Activated CD4-positive, alpha-beta T cell treated with anti-CD3 and anti-CD28 coated beads, Interleukin-2, amount 10 ng/mL, durations not matched to agents 24 days and 14 days (primary cell): ENCODE measurements around the gene ISCU. TPM values are rescaled to one million over a fixed set of nuclear protein-coding genes. Genes with fewer than 3 reads are reported as not detected.
"Not testable (repeated sequence)": the region's sequence is repeated elsewhere in the genome, so short reads cannot be mapped to it uniquely, and the experiment has no call there.

Experiments
- DNase-seq: peaks from one replicate; pipeline ENCODE4 v3.0.0; 2022
- H3K27ac Mint-ChIP-seq: one replicate; pipeline ENCODE4 v1.8.0; 2022; ENCODE audit warnings: mild to moderate bottlenecking, mixed read lengths
- H3K27me3 Mint-ChIP-seq: one replicate; pipeline ENCODE4 v1.8.0; 2022; ENCODE audit warnings: mixed read lengths
- H3K36me3 Mint-ChIP-seq: one replicate; pipeline ENCODE4 v1.8.0; 2022; ENCODE audit warnings: low read depth, mild to moderate bottlenecking, mixed read lengths
- H3K4me1 Mint-ChIP-seq: one replicate; pipeline ENCODE4 v1.8.0; 2021; ENCODE audit warnings: mixed read lengths
- H3K4me3 Mint-ChIP-seq: one replicate; pipeline ENCODE4 v1.8.0; 2022; ENCODE audit warnings: mild to moderate bottlenecking, moderate library complexity, mixed read lengths
- H3K9me3 Mint-ChIP-seq: one replicate; pipeline ENCODE4 v1.8.0; 2021; ENCODE audit warnings: mixed read lengths
- intact Hi-C: fragments of 100-400 bp; cut with micrococcal nuclease; formaldehyde crosslinking; loops from one replicate; pipeline ENCODE4 v1.15.1; 2023
- total RNA-seq: library from RNA; stranded (reverse); gene quantifications from 2 replicates; pipeline ENCODE4 v1.2.3, GENCODE V29; 2022

The ISCU gene
- total RNA-seq, 1 donor from 2014 or later = 61.5 TPM

GRCh38 chr12:108568338-108569154, 6.2 kb downstream of the ISCU start:
- Mint-ChIP-seq H3K4me3 (peak overlapping the region; percentile 78), H3K36me3 (peaks cover 59% of the 10 kb centered on the region)

GRCh38 chr12:108570743-108571608, 8.6 kb downstream of the ISCU start:
- Mint-ChIP-seq H3K4me3 (no peak overlapping the region), H3K27ac (no peak overlapping the region), H3K27me3 (no peaks in the 10 kb centered on the region), H3K36me3 (peaks cover 41% of the 10 kb centered on the region), H3K4me1 (peaks cover 56% of the 10 kb centered on the region), H3K9me3 (no peaks in the 10 kb centered on the region)
- no peak for DNase-seq
- intact Hi-C loops = no loop called here

More at GRCh38 chr12:108568338-108569154, 6.2 kb downstream of the ISCU start:
- Mint-ChIP-seq H3K27me3 (no peaks in the 10 kb centered on the region), H3K27ac (peak overlapping the region; percentile 91), H3K9me3 (no peaks in the 10 kb centered on the region), H3K4me1 (peaks cover 47% of the 10 kb centered on the region)
- DNase-seq = peak; percentile 93
- intact Hi-C loops = loop anchor here (1.0 to 2.0 kb wide), 2 partner anchors 49 to 120 kb away; no protein-coding TSS in a partner anchor

GRCh38 chr12:108571609-108572165, 9.3 kb downstream of the ISCU start:
- no peak for DNase-seq
- Mint-ChIP-seq H3K4me3 (no peak overlapping the region), H3K9me3 (no peaks in the 10 kb centered on the region), H3K27me3 (no peaks in the 10 kb centered on the region), H3K27ac (no peak overlapping the region), H3K4me1 (peaks cover 62% of the 10 kb centered on the region), H3K36me3 (peaks cover 37% of the 10 kb centered on the region)
- intact Hi-C loops = no loop called here

- Mint-ChIP-seq H3K36me3 (peaks cover 31% of the 10 kb centered on the region), H3K27ac (no peak overlapping the region), H3K27me3 (no peaks in the 10 kb centered on the region), H3K9me3 (no peaks in the 10 kb centered on the region), H3K4me3 (no peak overlapping the region), H3K4me1 (peaks cover 62% of the 10 kb centered on the region)
- intact Hi-C loops = no loop called here
- no peak for DNase-seq
Measured at GRCh38 chr12:108572166-108572790, 9.9 kb downstream of the ISCU start.

- Mint-ChIP-seq H3K36me3 (peaks cover 24% of the 10 kb centered on the region), H3K27me3 (no peaks in the 10 kb centered on the region), H3K27ac (no peak overlapping the region), H3K4me3 (no peak overlapping the region), H3K4me1 (peaks cover 55% of the 10 kb centered on the region), H3K9me3 (peaks cover 3% of the 10 kb centered on the region)
- DNase-seq = no peak
- intact Hi-C loops = no loop called here
Measured at GRCh38 chr12:108573317-108573716, 10.9 kb downstream of the ISCU start.

- intact Hi-C loops, DNase-seq, H3K4me3 Mint-ChIP-seq, H3K27me3 Mint-ChIP-seq: not testable (repeated sequence)
- H3K36me3 Mint-ChIP-seq = peaks cover 15% of the 10 kb centered on the region
- peak overlapping the region; percentile 2 for H3K27ac Mint-ChIP-seq
- peaks cover 12% of the 10 kb centered on the region for H3K9me3 Mint-ChIP-seq
- peaks cover 52% of the 10 kb centered on the region for H3K4me1 Mint-ChIP-seq
Measured at GRCh38 chr12:108574276-108574675, 11.9 kb downstream of the ISCU start.

GRCh38 chr12:108575199-108575912, 13.0 kb downstream of the ISCU start:
- Mint-ChIP-seq H3K27ac (no peak overlapping the region), H3K27me3 (peaks cover 2% of the 10 kb centered on the region), H3K4me3 (no peak overlapping the region), H3K36me3 (peaks cover 5% of the 10 kb centered on the region), H3K4me1 (peaks cover 46% of the 10 kb centered on the region), H3K9me3 (peaks cover 12% of the 10 kb centered on the region)
- no peak for DNase-seq
- intact Hi-C loops = no loop called here

GRCh38 chr12:108576660-108577234, 14.4 kb downstream of the ISCU start:
- H3K4me3 Mint-ChIP-seq = no peak overlapping the region
- intact Hi-C loops = no loop called here
- peaks cover 42% of the 10 kb centered on the region for H3K4me1 Mint-ChIP-seq
- H3K36me3 Mint-ChIP-seq = no peaks in the 10 kb centered on the region
- DNase-seq = no peak
- H3K9me3 Mint-ChIP-seq = peaks cover 12% of the 10 kb centered on the region
- peaks cover 2% of the 10 kb centered on the region for H3K27me3 Mint-ChIP-seq
- peak overlapping the region; percentile 42 for H3K27ac Mint-ChIP-seq

GRCh38 chr12:108577458-108577857, 15.1 kb downstream of the ISCU start:
- Mint-ChIP-seq H3K4me1 (peaks cover 38% of the 10 kb centered on the region), H3K27ac (no peak overlapping the region), H3K36me3 (no peaks in the 10 kb centered on the region), H3K4me3 (no peak overlapping the region), H3K9me3 (peaks cover 12% of the 10 kb centered on the region), H3K27me3 (peaks cover 2% of the 10 kb centered on the region)
- intact Hi-C loops = no loop called here
- DNase-seq = no peak

- Mint-ChIP-seq H3K4me3 (no peak overlapping the region), H3K4me1 (peaks cover 30% of the 10 kb centered on the region), H3K27me3 (peaks cover 3% of the 10 kb centered on the region), H3K9me3 (peaks cover 12% of the 10 kb centered on the region), H3K36me3 (no peaks in the 10 kb centered on the region), H3K27ac (no peak overlapping the region)
- intact Hi-C loops = no loop called here
- no peak for DNase-seq
Measured at GRCh38 chr12:108578264-108578663, 15.9 kb downstream of the ISCU start.

- no peak for DNase-seq
- peaks cover 5% of the 10 kb centered on the region for H3K27me3 Mint-ChIP-seq
- intact Hi-C loops = no loop called here
- H3K27ac Mint-ChIP-seq = peak overlapping the region; percentile 21
- peaks cover 27% of the 10 kb centered on the region for H3K4me1 Mint-ChIP-seq
- peaks cover 12% of the 10 kb centered on the region for H3K9me3 Mint-ChIP-seq
- no peaks in the 10 kb centered on the region for H3K36me3 Mint-ChIP-seq
- no peak overlapping the region for H3K4me3 Mint-ChIP-seq
Measured at GRCh38 chr12:108578813-108579212, 16.4 kb downstream of the ISCU start.

GRCh38 chr12:108580531-108580930, 18.1 kb downstream of the ISCU start:
- Mint-ChIP-seq H3K4me3 (no peak overlapping the region), H3K9me3 (peaks cover 12% of the 10 kb centered on the region), H3K36me3 (no peaks in the 10 kb centered on the region), H3K27me3 (peaks cover 10% of the 10 kb centered on the region), H3K27ac (no peak overlapping the region), H3K4me1 (peaks cover 15% of the 10 kb centered on the region)
- DNase-seq = no peak
- intact Hi-C loops = no loop called here
